Activated T-helper 17 cell treated with anti-CD3 and anti-CD28 coated beads, Interleukin-2, amount 50 U/mL, for 72 hours (primary cell): Measurements from ENCODE around the gene DHX40. TPM values are rescaled to one million over a fixed set of nuclear protein-coding genes. Genes with fewer than 3 reads are reported as not detected.
A peak's percentile ranks its signal among the peaks of the same experiment; 100 is the strongest.

Source experiments
- ATAC-seq: fragments of 150-1000 bp; cut with Tn5 transposase; replicated peaks from 2 replicates; pipeline ENCODE4 v1.10.0; 2021; ENCODE audit warnings: mild to moderate bottlenecking, moderate library complexity
- H3K27ac Mint-ChIP-seq: one replicate; pipeline ENCODE4 v1.8.0; 2022; ENCODE audit warnings: mixed read lengths
- H3K27me3 Mint-ChIP-seq: one replicate; pipeline ENCODE4 v1.8.0; 2022; ENCODE audit warnings: mixed read lengths
- H3K36me3 Mint-ChIP-seq: one replicate; pipeline ENCODE4 v1.8.0; 2022; ENCODE audit warnings: low read depth, mild to moderate bottlenecking, mixed read lengths
- H3K4me1 Mint-ChIP-seq: one replicate; pipeline ENCODE4 v1.8.0; 2022; ENCODE audit warnings: mixed read lengths
- H3K4me3 Mint-ChIP-seq: one replicate; pipeline ENCODE4 v1.8.0; 2022; ENCODE audit warnings: mild to moderate bottlenecking, mixed read lengths
- H3K9me3 Mint-ChIP-seq: one replicate; pipeline ENCODE4 v1.8.0; 2022; ENCODE audit warnings: mixed read lengths
- total RNA-seq, 2 donors: library from RNA; stranded (reverse); gene quantifications; one replicate each; pipeline ENCODE4 v1.2.3, GENCODE V29; 2022

Gene DHX40
- total RNA-seq, 2 donors from 2014 or later: 23.0 to 44.8 TPM

- Mint-ChIP-seq H3K4me1 (peaks cover 37% of the 10 kb centered on the region), H3K27ac (peak overlapping the region; percentile 11)
- peak; percentile 35 for ATAC-seq
Observed at GRCh38 chr17:59627770-59628171, 62.4 kb downstream of the DHX40 start.

GRCh38 chr17:59629174-59629573 is 63.8 kb downstream of the DHX40 start:
- Mint-ChIP-seq H3K4me1 (peaks cover 39% of the 10 kb centered on the region), H3K27me3 (no peaks in the 10 kb centered on the region), H3K4me3 (no peak overlapping the region), H3K9me3 (no peaks in the 10 kb centered on the region), H3K36me3 (peaks cover 68% of the 10 kb centered on the region), H3K27ac (no peak overlapping the region)
- ATAC-seq: no peak

More at GRCh38 chr17:59627770-59628171, 62.4 kb downstream of the DHX40 start:
- Mint-ChIP-seq H3K4me3 (peak overlapping the region; percentile 3), H3K9me3 (no peaks in the 10 kb centered on the region), H3K36me3 (peaks cover 71% of the 10 kb centered on the region), H3K27me3 (no peaks in the 10 kb centered on the region)

DNA sequence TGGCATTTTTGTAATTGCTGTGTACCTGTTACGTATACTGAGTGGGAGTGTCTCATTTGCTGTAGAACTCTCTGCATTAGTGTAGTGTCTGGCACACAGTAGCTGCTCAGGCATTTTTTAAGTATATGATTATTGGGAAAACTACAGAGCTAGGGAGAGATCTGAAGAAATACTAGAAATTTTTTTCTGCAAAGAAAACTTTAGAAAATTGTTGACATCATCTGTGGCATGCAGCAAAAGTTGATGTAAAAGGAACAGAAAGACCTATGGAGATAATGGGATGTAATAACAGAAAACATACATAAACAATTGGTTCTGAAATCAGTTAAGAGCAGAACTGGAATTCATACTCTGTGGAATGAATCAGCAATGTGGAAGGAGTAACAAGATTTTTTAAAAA is 65.9 kb downstream of the DHX40 start:
- Mint-ChIP-seq H3K27ac (peak overlapping the region; percentile 11), H3K4me3 (peak overlapping the region; percentile 11), H3K27me3 (no peaks in the 10 kb centered on the region), H3K9me3 (no peaks in the 10 kb centered on the region), H3K4me1 (peaks cover 44% of the 10 kb centered on the region), H3K36me3 (peaks cover 63% of the 10 kb centered on the region)
- no peak for ATAC-seq

- Mint-ChIP-seq H3K27me3 (no peaks in the 10 kb centered on the region), H3K27ac (no peak overlapping the region), H3K36me3 (peaks cover 62% of the 10 kb centered on the region), H3K9me3 (no peaks in the 10 kb centered on the region), H3K4me3 (no peak overlapping the region), H3K4me1 (peaks cover 42% of the 10 kb centered on the region)
- no peak for ATAC-seq
Observed at GRCh38 chr17:59632398-59632797, 67.0 kb downstream of the DHX40 start.

- peaks cover 55% of the 10 kb centered on the region for H3K36me3 Mint-ChIP-seq
- no peaks in the 10 kb centered on the region for H3K27me3 Mint-ChIP-seq
- peaks cover 31% of the 10 kb centered on the region for H3K4me1 Mint-ChIP-seq
- H3K27ac Mint-ChIP-seq: no peak overlapping the region
- no peaks in the 10 kb centered on the region for H3K9me3 Mint-ChIP-seq
- H3K4me3 Mint-ChIP-seq: peak overlapping the region; percentile 43
- no peak for ATAC-seq
Observed at GRCh38 chr17:59633658-59634359, 68.4 kb downstream of the DHX40 start.

DNA sequence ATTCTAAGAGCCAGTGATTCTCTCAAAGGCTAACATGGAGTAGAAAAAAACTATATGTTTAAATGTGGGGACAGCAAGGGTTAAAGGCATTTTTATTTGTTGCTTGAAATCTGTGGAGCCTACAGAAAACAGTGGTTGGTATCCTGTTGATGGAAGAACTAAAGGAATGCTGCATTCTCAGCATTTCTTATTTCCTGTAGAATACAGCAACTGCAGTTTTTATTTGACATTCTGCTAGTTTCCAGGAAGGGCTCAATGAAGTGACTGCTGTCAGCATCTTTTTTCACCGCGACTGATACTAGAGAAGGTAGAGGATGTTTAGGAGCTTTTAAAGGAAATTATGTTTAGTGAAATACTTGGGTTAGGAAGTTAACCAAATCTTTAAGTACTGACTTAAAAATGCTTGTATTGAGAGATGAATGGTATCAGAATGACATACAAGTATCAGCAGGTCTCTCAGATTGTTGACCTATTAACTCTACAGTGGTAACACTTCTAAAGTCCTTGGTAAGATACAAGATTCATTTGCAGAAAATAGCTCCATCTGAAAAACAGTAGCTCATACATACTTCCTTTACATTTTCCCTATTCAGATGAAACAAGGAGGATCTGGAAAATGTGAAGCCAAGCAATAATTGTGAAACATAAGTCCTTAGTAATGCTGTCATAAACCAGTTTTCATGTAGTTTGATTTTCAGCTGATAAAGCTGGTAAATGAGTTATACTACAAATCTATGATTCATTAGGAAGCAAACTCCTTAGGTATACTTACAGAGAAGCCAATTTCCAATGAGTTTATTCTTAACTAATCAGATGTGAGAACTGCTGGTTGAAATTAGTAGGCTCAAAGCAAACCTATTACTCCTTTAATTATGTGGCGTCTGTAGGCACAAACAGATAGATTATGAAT is 69.5 kb downstream of the DHX40 start:
- peak; percentile 73 for ATAC-seq
- no peaks in the 10 kb centered on the region for H3K9me3 Mint-ChIP-seq
- no peak overlapping the region for H3K27ac Mint-ChIP-seq
- no peaks in the 10 kb centered on the region for H3K27me3 Mint-ChIP-seq
- peak overlapping the region; percentile 43 for H3K4me3 Mint-ChIP-seq
- H3K4me1 Mint-ChIP-seq: peaks cover 31% of the 10 kb centered on the region
- H3K36me3 Mint-ChIP-seq: peaks cover 44% of the 10 kb centered on the region

DNA sequence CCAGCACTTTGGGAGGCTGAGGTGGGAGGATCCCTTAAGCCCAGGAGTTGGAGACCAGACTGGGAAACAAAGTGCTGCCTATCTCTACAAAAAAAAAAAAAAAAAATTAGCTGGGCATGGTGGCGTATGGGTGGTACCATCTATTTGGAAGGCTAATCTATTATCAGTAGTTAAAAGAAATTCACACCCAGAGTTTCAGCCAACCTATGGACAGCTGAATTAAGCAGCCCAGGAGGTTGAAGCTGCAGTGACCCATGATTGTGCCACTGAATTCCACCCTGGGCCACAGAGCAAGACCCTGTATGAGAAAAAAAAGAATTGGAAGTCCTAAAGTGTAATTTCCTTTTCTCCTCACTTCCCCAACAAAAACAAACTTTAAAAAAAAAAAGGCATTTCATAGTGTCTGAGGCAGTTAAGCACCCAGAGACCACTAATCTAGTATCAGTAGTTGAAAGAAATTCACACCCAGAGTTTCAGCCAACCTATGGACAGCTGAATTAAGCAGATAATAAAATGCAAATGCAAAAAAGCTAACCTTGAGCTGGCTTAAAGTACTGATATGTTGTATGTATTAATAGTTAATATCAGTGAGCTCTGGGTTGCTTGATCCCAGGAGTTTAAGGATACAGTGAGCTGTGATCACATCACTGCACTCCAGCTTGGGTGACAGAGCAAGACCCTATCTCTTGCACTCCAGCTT is 72.4 kb downstream of the DHX40 start:
- Mint-ChIP-seq H3K27ac (no peak overlapping the region), H3K4me1 (peaks cover 37% of the 10 kb centered on the region), H3K27me3 (no peaks in the 10 kb centered on the region), H3K4me3 (no peak overlapping the region), H3K36me3 (peaks cover 38% of the 10 kb centered on the region), H3K9me3 (no peaks in the 10 kb centered on the region)
- no peak for ATAC-seq

DNA sequence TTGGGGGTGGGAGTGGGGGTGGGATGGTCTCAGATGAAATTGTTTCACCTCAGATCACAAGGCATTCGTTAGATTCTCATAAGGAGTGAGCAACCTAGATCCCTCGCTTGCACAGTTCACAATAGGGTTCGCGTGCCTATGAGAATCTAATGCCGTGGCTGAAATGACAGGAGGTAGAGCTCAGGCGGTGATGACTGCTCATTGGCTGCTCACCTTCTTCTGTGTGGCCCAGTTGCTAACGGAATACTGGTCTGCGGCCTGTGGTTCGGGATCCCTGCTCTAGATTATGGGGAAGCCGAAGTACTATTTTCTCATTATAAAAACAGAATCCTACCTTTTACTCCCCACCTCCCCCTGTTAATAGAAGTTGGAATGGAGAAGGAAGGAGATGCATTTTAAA is 73.1 kb downstream of the DHX40 start:
- Mint-ChIP-seq H3K4me1 (peaks cover 38% of the 10 kb centered on the region), H3K27ac (no peak overlapping the region), H3K4me3 (no peak overlapping the region), H3K27me3 (no peaks in the 10 kb centered on the region), H3K36me3 (peaks cover 38% of the 10 kb centered on the region), H3K9me3 (no peaks in the 10 kb centered on the region)
- ATAC-seq: no peak

DNA sequence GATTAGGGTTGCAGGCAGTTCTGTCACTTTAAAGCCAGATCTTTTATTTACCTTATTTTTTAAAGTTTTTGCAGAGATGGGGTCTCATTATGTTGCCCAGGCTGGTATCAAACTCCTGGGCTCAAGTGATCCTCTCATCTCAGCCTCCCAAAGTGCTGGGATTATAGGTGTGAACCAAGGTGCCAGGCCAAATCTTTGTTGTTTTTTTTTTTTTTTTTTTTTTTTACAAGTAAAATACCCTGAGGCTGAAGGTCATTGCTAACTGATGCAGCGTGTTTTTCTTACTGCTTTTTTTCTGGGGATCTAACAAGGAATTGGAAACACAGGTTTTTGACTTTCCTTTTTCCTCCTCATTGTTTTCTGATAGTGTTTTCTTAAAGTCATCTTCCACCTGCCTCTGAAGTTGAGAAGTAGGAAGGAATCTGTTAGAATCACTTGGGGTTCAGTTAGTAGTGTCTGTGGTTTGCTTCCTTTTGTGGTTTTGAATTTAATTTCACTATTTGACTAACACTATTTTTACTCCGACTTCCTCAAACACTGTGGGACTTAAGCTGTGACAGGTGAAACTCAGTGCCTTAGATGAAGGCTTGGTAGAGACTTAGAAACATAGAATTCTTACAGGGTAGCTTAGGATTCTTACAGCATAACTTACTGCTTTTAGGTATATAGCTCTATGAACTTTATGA is 76.5 kb downstream of the DHX40 start:
- Mint-ChIP-seq H3K27me3 (no peaks in the 10 kb centered on the region), H3K4me3 (peak overlapping the region; percentile 50), H3K36me3 (peaks cover 61% of the 10 kb centered on the region), H3K9me3 (no peaks in the 10 kb centered on the region), H3K27ac (peak overlapping the region; percentile 42), H3K4me1 (peaks cover 33% of the 10 kb centered on the region)
- peak; percentile 99 for ATAC-seq

- peaks cover 67% of the 10 kb centered on the region for H3K36me3 Mint-ChIP-seq
- ATAC-seq: no peak
- H3K4me1 Mint-ChIP-seq: peaks cover 33% of the 10 kb centered on the region
- H3K27me3 Mint-ChIP-seq: no peaks in the 10 kb centered on the region
- no peaks in the 10 kb centered on the region for H3K9me3 Mint-ChIP-seq
- peak overlapping the region; percentile 42 for H3K27ac Mint-ChIP-seq
- H3K4me3 Mint-ChIP-seq: peak overlapping the region; percentile 50
Observed at GRCh38 chr17:59642565-59642964, 77.2 kb downstream of the DHX40 start.

DNA sequence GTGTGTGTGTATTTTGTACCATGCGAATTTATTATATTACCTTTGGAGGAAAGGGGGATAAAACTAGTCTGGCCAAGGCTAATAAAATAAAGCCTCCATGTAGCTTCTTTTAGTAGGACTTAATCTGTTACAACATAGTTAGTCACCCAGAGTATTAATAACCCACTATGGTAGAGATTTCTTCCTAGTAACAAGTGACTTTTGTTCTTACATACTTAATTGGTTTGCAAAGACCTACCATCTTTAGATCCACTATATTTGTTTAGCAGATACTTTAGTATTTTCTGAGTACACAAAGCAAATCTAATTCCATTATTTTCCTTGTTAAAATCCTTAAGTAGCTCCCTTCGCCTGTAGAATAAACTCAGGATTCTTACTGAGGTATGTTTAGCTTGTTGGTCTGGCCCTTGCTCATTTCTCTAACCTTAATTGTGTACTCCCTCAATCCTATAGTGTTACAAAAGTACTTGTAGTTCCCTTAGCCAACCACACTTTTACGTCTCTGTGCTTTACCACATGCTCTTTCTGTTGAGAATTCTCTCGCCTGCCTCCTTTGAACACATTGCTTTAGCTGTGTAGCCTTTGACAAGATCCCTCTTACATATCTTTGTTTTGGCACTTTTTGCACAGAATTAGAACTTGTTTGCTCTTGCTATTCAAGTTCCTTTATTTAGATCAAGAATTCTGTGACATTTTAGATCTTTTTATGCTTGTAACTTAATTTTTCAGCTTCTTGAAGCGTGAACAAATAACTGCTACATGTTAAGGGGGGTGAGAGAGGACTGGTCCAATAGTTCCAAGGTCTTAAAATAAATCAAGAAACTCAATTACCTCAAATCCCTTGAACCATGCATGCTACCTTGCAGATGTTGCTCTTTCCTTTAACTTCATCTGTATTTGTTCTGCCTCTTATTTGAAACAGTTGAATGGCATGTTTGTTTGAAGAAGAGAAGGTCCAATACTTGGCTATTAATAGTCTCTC is 78.0 kb downstream of the DHX40 start:
- ATAC-seq: no peak
- Mint-ChIP-seq H3K36me3 (peaks cover 70% of the 10 kb centered on the region), H3K4me3 (no peak overlapping the region), H3K9me3 (no peaks in the 10 kb centered on the region), H3K27ac (no peak overlapping the region), H3K4me1 (peaks cover 33% of the 10 kb centered on the region), H3K27me3 (no peaks in the 10 kb centered on the region)

- Mint-ChIP-seq H3K9me3 (no peaks in the 10 kb centered on the region), H3K4me3 (no peak overlapping the region), H3K27ac (no peak overlapping the region), H3K27me3 (no peaks in the 10 kb centered on the region), H3K36me3 (peaks cover 100% of the 10 kb centered on the region), H3K4me1 (peaks cover 37% of the 10 kb centered on the region)
- ATAC-seq: no peak
Observed at GRCh38 chr17:59647288-59647687, 81.9 kb downstream of the DHX40 start.

DNA sequence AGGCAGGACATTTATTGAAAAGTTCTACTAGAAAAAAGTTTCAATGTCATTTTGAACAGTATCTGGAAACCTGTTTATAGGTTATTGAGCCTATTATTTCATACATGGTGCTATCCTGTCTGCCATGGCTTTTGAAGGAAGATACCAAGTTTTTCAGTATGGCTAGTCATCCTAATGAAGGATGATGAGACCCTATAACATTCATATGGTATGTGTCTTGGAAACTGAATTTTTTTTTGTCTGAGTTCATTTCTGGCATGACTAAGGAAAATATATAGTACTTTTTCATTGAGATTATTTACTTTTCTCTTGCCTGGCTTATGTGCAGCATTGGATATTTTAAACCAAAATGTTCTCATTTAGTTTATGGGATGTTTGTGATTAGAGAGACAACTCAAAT is 84.5 kb downstream of the DHX40 start:
- ATAC-seq: no peak
- Mint-ChIP-seq H3K27ac (no peak overlapping the region), H3K27me3 (no peaks in the 10 kb centered on the region), H3K9me3 (no peaks in the 10 kb centered on the region), H3K36me3 (peaks cover 100% of the 10 kb centered on the region), H3K4me3 (no peak overlapping the region), H3K4me1 (peaks cover 24% of the 10 kb centered on the region)
